K562 (cell line): Measurements from ENCODE around the gene DIPK2A. TPM values are rescaled to one million over a fixed set of nuclear protein-coding genes. Genes with fewer than 3 reads are reported as not detected.

Experiments used
- C11orf30 ChIP-seq: fragments of 450-650 bp; IDR thresholded peaks from 2 replicates; pipeline ENCODE4 v1.6.1; 2016; ENCODE audit warnings: low read depth, mild to moderate bottlenecking
- CHCHD3 ChIP-seq: fragments of 250-450 bp; sonication (Bioruptor Pico); IDR thresholded peaks from 2 replicates; pipeline ENCODE4 v2.1.2; 2022; ENCODE audit warnings: mild to moderate bottlenecking
- CLOCK ChIP-seq: fragments of 250-450 bp; sonication (Bioruptor Pico); IDR thresholded peaks from 2 replicates; pipeline ENCODE4 v1.4.0; 2020; ENCODE audit warnings: mild to moderate bottlenecking, moderate library complexity, borderline replicate concordance
- E2F1 ChIP-seq: sonication (generic); formaldehyde crosslinking; IDR thresholded peaks from 2 replicates; pipeline ENCODE4 v1.8.1; 2023; ENCODE audit warnings: mild to moderate bottlenecking, missing genetic modification reagents, moderate library complexity
- GTF2E2 ChIP-seq: fragments of 200-800 bp; sonication (Bioruptor generic); IDR thresholded peaks from 2 replicates; pipeline ENCODE4 v1.6.1; 2016; ENCODE audit warnings: missing genetic modification characterization, missing compliant biosample characterization
- KDM1A ChIP-seq, 2 experiments: fragments of 450-650 bp; IDR thresholded peaks; 2 replicates each; pipeline ENCODE4 v1.6.1; 2016; ENCODE audit warnings: mild to moderate bottlenecking in 2 of 2
- MAFK ChIP-seq: IDR thresholded peaks from 2 replicates; pipeline ENCODE4 v1.6.1; 2011; ENCODE audit warnings: low read length, improper control_type of control experiment
- MAZ ChIP-seq, 2 experiments: fragments of 450-650 bp in 1 of 2; sonication (generic) in 1 of 2; formaldehyde crosslinking; IDR thresholded peaks in 1 of 2; conservative IDR thresholded peaks in 1 of 2; 2 replicates each; pipeline versions ENCODE4 v1.4.0 to v1.5.0; 2020; ENCODE audit warnings: mild to moderate bottlenecking in 1 of 2, missing genetic modification reagents in 1 of 2
- MECOM ChIP-seq: fragments of 250-450 bp; sonication (Bioruptor Pico); IDR thresholded peaks from 2 replicates; pipeline ENCODE4 v1.8.0; 2022; ENCODE audit warnings: inconsistent platforms
- NR4A1 ChIP-seq, 2 experiments: fragments of 250-450 bp in 1 of 2; fragments of 450-650 bp in 1 of 2; sonication (Bioruptor Pico) in 1 of 2; IDR thresholded peaks; 2 replicates each; pipeline versions ENCODE4 v1.4.0 to v1.6.1; 2016 to 2020; ENCODE audit warnings: mild to moderate bottlenecking in 2 of 2, missing compliant biosample characterization in 1 of 2, missing genetic modification characterization in 1 of 2, moderate library complexity in 1 of 2
- POLR2G ChIP-seq: fragments of 200-400 bp; formaldehyde crosslinking; IDR thresholded peaks from 2 replicates; pipeline ENCODE4 v1.6.1; 2017; ENCODE audit warnings: low read depth, mild to moderate bottlenecking, antibody characterized with exemption, low read length, moderate library complexity
- RBFOX2 ChIP-seq: fragments of 200-400 bp; formaldehyde crosslinking; IDR thresholded peaks from 2 replicates; pipeline ENCODE4 v1.6.1; 2017; ENCODE audit warnings: low read depth, mild to moderate bottlenecking, low read length, moderate library complexity
- SIN3A ChIP-seq, 2 experiments: fragments of 150-350 bp in 1 of 2; IDR thresholded peaks; 2 replicates each; pipeline ENCODE4 v1.6.1; 2011 to 2016; ENCODE audit warnings: borderline replicate concordance in 2 of 2, low read depth in 2 of 2, low read length in 2 of 2, mild to moderate bottlenecking in 2 of 2, moderate library complexity in 2 of 2; ENCODE audit not compliant: control insufficient read depth in 1 of 2
- SRSF9 ChIP-seq: fragments of 200-400 bp; formaldehyde crosslinking; IDR thresholded peaks from 2 replicates; pipeline ENCODE4 v1.6.1; 2017; ENCODE audit warnings: low read depth, low read length, borderline replicate concordance
- TCF7 ChIP-seq: sonication (generic); IDR thresholded peaks from 2 replicates; pipeline ENCODE4 v1.6.1; 2016; ENCODE audit warnings: antibody characterized with exemption, borderline replicate concordance
- U2AF1 ChIP-seq: fragments of 200-400 bp; formaldehyde crosslinking; optimal IDR thresholded peaks from 2 replicates; pipeline ENCODE3; 2017; ENCODE audit warnings: mild to moderate bottlenecking, low read depth, low read length, moderate library complexity
- ZNF584 ChIP-seq: fragments of 200-800 bp; sonication (Bioruptor generic); IDR thresholded peaks from 2 replicates; pipeline ENCODE4 v1.6.1; 2016; ENCODE audit warnings: low read depth, mild to moderate bottlenecking, missing genetic modification characterization, missing compliant biosample characterization
- ZNF609 ChIP-seq: sonication (generic); formaldehyde crosslinking; IDR thresholded peaks from 2 replicates; pipeline ENCODE4 v1.8.1; 2023; ENCODE audit warnings: missing genetic modification reagents, mild to moderate bottlenecking, borderline replicate concordance
- ZNF77 ChIP-seq: fragments of 250-450 bp; sonication (Bioruptor Pico); IDR thresholded peaks from 2 replicates; pipeline ENCODE4 v1.5.0; 2020
- ZSCAN29 ChIP-seq: fragments of 450-650 bp; IDR thresholded peaks from 2 replicates; pipeline ENCODE4 v1.6.1; 2017
- ZSCAN32 ChIP-seq: fragments of 450-650 bp; formaldehyde crosslinking; IDR thresholded peaks from 2 replicates; pipeline ENCODE4 v1.4.0; 2020; ENCODE audit warnings: mild to moderate bottlenecking, moderate library complexity
- polyA plus RNA-seq, 8 experiments: library from polyadenylated mRNA; depleted of rRNA in 4 of 8; stranded (reverse) in 5 of 8; unstranded in 3 of 8; fragments of >200 nt; fragmentation: Nextera tagmentation in 2 of 8; fragmentation: Illumina TruSeq in 1 of 8; extraction: Ambion mirVana in 2 of 8; extraction: Trizol in 1 of 8; gene quantifications; 2 replicates each; pipeline versions ENCODE4 v1.2.1 to v1.2.3, GENCODE V29; 2011 to 2014; ENCODE audit warnings: inconsistent platforms in 1 of 8, missing spikeins in 1 of 8
- total RNA-seq, 7 experiments: library from RNA; depleted of rRNA in 6 of 7; stranded (reverse); fragments of >200 nt in 6 of 7; fragmentation: Illumina TruSeq in 2 of 7; extraction: Trizol in 2 of 7; gene quantifications; 2 replicates each; pipeline versions ENCODE4 v1.2.1 to v1.2.3, GENCODE V29; 2011 to 2021; ENCODE audit warnings: low replicate concordance in 1 of 7

The DIPK2A gene
- total and polyA plus RNA-seq, 9 of the 15 experiments (the other 6 are each of a cell fraction or from before 2014, with no cell fraction given), result 3.3 to 15.7 (median 7.8) TPM

- TF ChIP-seq MAFK (no peak), TCF7 (no peak), KDM1A (IDR thresholded peaks at IDR 0.05) (no peak), ZNF584 (CRISPR knock-in tag) (no peak), GTF2E2 (peak; percentile 46; the same call in 1 of the 2 replicates), NR4A1 (CRISPR knock-in tag; IDR thresholded peaks at IDR 0.05) (0 out of 2 replicates have a peak, but pooled peaks have one; percentile 1), NR4A1 (tag; IDR thresholded peaks at IDR 0.05) (no peak), SIN3A (IDR thresholded peaks at IDR 0.05; ENCODE audit: borderline replicate concordance in 2 of 2, control insufficient read depth in 1 of 2, low read depth in 2 of 2, low read length in 2 of 2) (0 out of 4 replicates have a peak, but pooled peaks of 1 of the 2 experiments have one; percentile 18), ZNF609 (CRISPR knock-in tag) (no peak), ZSCAN32 (CRISPR knock-in tag) (no peak; the same call in 1 of the 2 replicates), MECOM (CRISPR knock-in tag) (no peak), CLOCK (CRISPR knock-in tag) (no peak), E2F1 (CRISPR knock-in tag) (0 out of 2 replicates have a peak, but pooled peaks have one; percentile 48), ZNF77 (no peak), U2AF1 (peak; percentile 23), C11orf30 (no peak), CHCHD3 (CRISPR knock-in tag) (no peak), SRSF9 (no peak), RBFOX2 (peak; percentile 91), MAZ (CRISPR knock-in tag; conservative IDR thresholded peaks at IDR 0.05 in 1 of 2, IDR thresholded peaks at IDR 0.05 in 1 of 2) (0 out of 4 replicates have a peak, but pooled peaks of 1 of the 2 experiments have one; percentile 8), ZSCAN29 (no peak), POLR2G (peak; percentile 97)
These were observed 507 bp downstream of the DIPK2A start (continued) for GRCh38 chr3:143972155-143972504.
